Progenitor cell of endocrine pancreas (in vitro differentiated cells): Measurements from ENCODE around the gene PIM1. TPM values are rescaled to one million over a fixed set of nuclear protein-coding genes. Genes with fewer than 3 reads are reported as not detected.
"Not testable (repeated sequence)": the region's sequence is repeated elsewhere in the genome, so short reads cannot be mapped to it uniquely, and the experiment has no call there.

Experiments used
- DNase-seq: peaks from one replicate; pipeline ENCODE4 v3.0.0; 2021; ENCODE audit warnings: low spot score; ENCODE audit not compliant: unreplicated experiment
- H3K27ac Mint-ChIP-seq: 2 replicates; pipeline ENCODE4 v1.8.0; 2021; ENCODE audit warnings: mild to moderate bottlenecking, moderate library complexity, mixed read lengths
- H3K27me3 Mint-ChIP-seq: 2 replicates; pipeline ENCODE4 v1.8.0; 2021; ENCODE audit warnings: mixed read lengths
- H3K36me3 Mint-ChIP-seq: 2 replicates; pipeline ENCODE4 v1.8.0; 2022; ENCODE audit warnings: mixed read lengths; ENCODE audit not compliant: insufficient read depth
- H3K4me1 Mint-ChIP-seq: 2 replicates; pipeline ENCODE4 v1.8.0; 2021; ENCODE audit warnings: low read depth, mixed read lengths
- H3K4me3 Mint-ChIP-seq: 2 replicates; pipeline ENCODE4 v1.8.0; 2021; ENCODE audit warnings: low read depth, mild to moderate bottlenecking, moderate library complexity, mixed read lengths
- H3K9me3 Mint-ChIP-seq: 2 replicates; pipeline ENCODE4 v1.8.0; 2021; ENCODE audit warnings: low read depth, mixed read lengths
- total RNA-seq: library from RNA; stranded (reverse); gene quantifications from 2 replicates; pipeline ENCODE4 v1.2.1, GENCODE V29; 2021
- TF ChIP-seq, protein P1 (sequence below): fragments of 200-600 bp; sonication (generic); IDR thresholded peaks from one replicate; pipeline ENCODE4 v1.5.0; 2021; ENCODE audit warnings: antibody characterized with exemption, mild to moderate bottlenecking; ENCODE audit not compliant: unreplicated experiment

Gene PIM1
- total RNA-seq, 1 donor from 2014 or later: 19.7 TPM

DNA sequence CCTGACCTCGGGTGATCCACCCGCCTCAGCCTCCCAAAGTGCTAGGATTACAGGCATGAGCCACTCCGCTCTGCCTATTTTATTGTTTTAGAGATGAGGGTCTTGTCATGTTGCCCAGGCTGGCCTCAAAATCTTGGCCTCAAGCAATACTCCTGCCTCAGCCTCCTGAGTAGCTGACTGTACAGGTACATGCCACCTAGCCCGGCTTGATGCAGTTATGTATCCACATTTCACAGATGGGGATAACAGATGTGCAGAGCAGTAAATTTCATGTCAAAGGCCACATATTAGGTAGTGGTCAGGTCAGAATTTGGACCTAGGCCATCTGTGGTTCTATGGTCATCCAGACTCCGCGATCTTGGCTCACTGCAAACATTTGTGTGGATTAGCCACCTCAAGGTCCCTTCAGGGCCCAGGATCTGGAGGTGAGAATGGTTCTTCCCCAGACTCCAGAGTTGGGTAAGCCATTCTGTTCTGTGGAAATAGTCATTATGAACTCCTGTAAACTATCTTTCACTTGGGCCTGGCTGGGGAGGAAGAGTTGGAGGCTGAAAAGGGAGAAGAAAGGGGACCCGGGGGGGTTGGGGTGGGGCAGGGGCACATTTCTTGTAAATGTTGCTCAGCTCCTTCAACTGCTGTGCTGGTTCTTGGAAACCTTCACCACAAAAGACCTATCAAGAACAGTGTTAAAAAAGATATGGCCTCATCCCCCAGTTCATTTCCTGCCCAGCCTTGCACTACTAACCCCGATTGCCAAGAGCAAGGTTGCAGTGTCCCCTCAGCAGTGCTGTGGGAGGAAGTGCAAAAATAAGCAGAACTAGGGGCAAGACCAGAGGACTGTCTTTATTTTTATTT, 13.0 kb downstream of the PIM1 start:
- Mint-ChIP-seq H3K36me3 (no peaks in the 10 kb centered on the region), H3K27me3 (no peaks in the 10 kb centered on the region), H3K4me3 (no peak overlapping the region), H3K27ac (no peak overlapping the region), H3K4me1 (no peaks in the 10 kb centered on the region), H3K9me3 (peaks cover 8% of the 10 kb centered on the region)
- no peak for DNase-seq
- TF ChIP-seq, protein P1, sequence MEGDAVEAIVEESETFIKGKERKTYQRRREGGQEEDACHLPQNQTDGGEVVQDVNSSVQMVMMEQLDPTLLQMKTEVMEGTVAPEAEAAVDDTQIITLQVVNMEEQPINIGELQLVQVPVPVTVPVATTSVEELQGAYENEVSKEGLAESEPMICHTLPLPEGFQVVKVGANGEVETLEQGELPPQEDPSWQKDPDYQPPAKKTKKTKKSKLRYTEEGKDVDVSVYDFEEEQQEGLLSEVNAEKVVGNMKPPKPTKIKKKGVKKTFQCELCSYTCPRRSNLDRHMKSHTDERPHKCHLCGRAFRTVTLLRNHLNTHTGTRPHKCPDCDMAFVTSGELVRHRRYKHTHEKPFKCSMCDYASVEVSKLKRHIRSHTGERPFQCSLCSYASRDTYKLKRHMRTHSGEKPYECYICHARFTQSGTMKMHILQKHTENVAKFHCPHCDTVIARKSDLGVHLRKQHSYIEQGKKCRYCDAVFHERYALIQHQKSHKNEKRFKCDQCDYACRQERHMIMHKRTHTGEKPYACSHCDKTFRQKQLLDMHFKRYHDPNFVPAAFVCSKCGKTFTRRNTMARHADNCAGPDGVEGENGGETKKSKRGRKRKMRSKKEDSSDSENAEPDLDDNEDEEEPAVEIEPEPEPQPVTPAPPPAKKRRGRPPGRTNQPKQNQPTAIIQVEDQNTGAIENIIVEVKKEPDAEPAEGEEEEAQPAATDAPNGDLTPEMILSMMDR: no peak

- not testable (repeated sequence) for DNase-seq, H3K4me3 Mint-ChIP-seq
Observed at GRCh38 chr6:37185949-37186720, 16.2 kb downstream of the PIM1 start.

DNA sequence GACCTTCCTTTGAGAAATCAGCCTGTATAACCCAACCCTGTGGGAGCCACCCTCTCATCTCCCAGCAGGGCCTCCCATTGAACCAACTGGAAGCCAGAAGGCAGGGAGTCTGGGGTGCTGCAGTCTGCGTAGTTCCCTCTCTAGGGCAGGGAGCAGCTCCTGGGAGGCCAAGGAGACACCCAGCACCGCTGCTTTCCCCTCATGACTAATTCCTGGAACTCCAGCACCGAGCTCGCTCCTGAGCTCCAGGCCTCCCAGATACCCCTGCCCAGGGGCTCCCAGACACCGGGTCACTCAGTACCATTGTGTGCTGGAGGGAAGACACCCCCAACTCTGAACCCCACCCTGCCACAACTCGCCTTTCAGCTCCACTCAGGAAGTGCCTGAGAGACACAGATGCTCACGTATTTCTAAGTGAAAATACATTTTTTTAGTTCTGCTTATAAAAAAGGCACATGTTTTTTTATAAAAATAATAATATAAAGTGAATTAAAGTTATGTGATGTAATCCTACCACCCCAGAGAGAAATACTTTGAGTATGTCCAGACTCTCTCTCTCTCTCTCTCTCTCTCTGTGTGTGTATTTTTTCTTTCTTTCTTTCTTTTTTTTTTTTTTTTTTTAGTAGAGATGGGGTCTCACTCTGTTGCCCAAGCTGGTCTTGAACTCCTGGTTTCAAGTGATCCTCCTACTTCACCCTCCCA, 17.5 kb downstream of the PIM1 start:
- peaks cover under 1% of the 10 kb centered on the region for H3K4me1 Mint-ChIP-seq
- no peak for DNase-seq
- no peak overlapping the region for H3K4me3 Mint-ChIP-seq
- H3K36me3 Mint-ChIP-seq: no peaks in the 10 kb centered on the region
- H3K27me3 Mint-ChIP-seq: no peaks in the 10 kb centered on the region
- peaks cover 8% of the 10 kb centered on the region for H3K9me3 Mint-ChIP-seq
- TF ChIP-seq, protein P1: no peak
- no peak overlapping the region for H3K27ac Mint-ChIP-seq

More at GRCh38 chr6:37185949-37186720, 16.2 kb downstream of the PIM1 start:
- H3K27ac Mint-ChIP-seq, H3K36me3 Mint-ChIP-seq, H3K4me1 Mint-ChIP-seq, H3K9me3 Mint-ChIP-seq, H3K27me3 Mint-ChIP-seq: not testable (repeated sequence)

- DNase-seq: no peak
- Mint-ChIP-seq H3K36me3 (no peaks in the 10 kb centered on the region), H3K4me3 (no peak overlapping the region), H3K27ac (no peak overlapping the region), H3K4me1 (peaks cover 1% of the 10 kb centered on the region), H3K27me3 (no peaks in the 10 kb centered on the region), H3K9me3 (peaks cover 8% of the 10 kb centered on the region)
- TF ChIP-seq, protein P1: no peak
Observed at GRCh38 chr6:37188962-37189510, 19.1 kb downstream of the PIM1 start.

GRCh38 chr6:37190159-37190535, 20.2 kb downstream of the PIM1 start:
- H3K4me3 Mint-ChIP-seq: no peak overlapping the region
- H3K27me3 Mint-ChIP-seq: no peaks in the 10 kb centered on the region
- TF ChIP-seq, protein P1: no peak
- no peak overlapping the region for H3K27ac Mint-ChIP-seq
- DNase-seq: no peak
- no peaks in the 10 kb centered on the region for H3K36me3 Mint-ChIP-seq
- H3K9me3 Mint-ChIP-seq: peaks cover 8% of the 10 kb centered on the region
- H3K4me1 Mint-ChIP-seq: peaks cover 1% of the 10 kb centered on the region
